HG02870 (cell line): ENCODE measurements around the gene DYNLT5.

ENCODE experiments used
- ATAC-seq: cut with Tn5 transposase; IDR thresholded peaks from one replicate; pipeline ENCODE4 v1.9.1; 2021; ENCODE audit warnings: mild to moderate bottlenecking, moderate library complexity; ENCODE audit not compliant: unreplicated experiment

DYNLT5 gene

GRCh38 chr1:66747501-66747900 is 4.8 kb upstream of the DYNLT5 start:
- ATAC-seq = no peak

DNA sequence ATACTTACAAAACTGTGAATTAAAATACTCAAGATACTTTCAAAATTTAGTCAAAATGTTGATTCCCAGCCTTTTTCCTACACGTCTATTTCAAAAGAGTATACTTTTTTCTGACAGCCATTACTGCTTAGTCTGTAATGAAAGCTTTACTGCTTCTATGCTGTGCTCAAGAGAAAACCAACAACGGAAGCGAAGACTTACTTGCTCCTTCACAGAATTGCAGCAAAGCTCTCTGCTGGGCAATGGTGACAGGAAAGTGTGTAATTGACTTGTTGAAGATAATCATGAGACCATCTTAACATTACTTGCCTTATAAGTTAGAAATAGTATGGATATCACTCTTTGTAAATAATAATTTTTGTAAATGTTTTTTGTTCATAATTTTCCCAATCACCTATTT is 1.7 kb upstream of the DYNLT5 start:
- ATAC-seq = no peak

DNA sequence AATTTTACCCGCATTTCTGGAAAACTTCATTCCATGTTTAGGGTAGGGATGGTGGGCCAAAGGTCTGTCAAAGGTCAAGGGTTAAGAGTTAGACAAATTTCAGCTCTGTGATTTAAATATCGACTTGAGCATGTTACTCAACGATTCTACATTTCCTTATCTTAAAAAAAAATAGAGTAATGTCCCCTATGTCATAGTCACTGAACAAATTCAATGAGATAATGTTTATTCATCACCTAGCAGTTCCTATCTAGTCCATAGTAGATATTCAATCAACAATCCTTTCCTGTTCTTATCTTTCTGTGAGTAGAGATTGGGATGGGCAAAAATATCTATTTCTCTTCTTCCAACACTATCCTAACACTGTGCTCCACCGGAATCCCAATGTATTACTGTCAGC is 1.1 kb upstream of the DYNLT5 start:
- ATAC-seq = no peak

GRCh38 chr1:66752671-66753371 is 562 bp downstream of the DYNLT5 start:
- ATAC-seq = no peak

GRCh38 chr1:66757722-66758240 is 5.5 kb downstream of the DYNLT5 start:
- ATAC-seq = no peak

DNA sequence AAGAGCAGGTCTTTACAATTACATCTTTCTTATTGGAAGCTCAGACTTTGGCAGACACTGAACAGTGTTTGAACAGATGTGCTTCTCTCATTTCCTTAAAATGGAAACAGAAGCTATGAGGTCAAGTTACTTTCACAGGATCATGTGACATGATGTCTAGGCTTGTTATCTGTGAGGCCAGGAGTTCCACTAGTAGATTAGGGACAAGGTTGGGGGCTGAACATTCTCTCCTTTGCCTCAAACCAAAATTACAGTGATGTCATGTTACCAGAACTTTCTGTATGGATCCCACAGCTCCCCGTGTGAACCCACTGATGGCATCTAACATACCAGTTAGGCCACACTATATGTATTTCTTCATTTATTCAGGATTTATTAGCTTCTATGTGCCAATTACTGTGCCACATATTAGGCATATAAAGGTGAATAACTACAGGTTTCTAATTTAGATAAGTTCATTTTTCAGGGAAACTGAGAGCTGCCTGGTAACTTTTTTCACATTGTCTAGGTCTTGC is 6.0 kb downstream of the DYNLT5 start:
- ATAC-seq = peak; percentile 99

DNA sequence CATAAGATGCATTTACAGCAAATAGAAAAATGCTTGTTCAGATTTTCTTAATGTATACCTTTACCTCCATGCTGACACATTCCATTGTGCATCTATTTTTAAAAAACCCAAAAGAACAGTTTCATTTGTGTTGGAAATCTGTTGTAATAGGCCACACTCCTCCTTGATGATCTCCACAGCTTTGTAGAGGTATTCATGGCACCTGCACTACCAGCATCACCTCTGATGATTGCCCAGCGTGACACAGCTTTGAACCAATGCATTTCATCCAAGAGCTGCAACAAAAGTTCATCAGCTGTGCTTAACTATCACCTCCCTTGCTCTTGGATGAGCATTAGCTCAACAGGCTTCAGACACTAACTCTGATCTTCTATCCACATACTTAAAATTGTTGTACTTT is 8.2 kb downstream of the DYNLT5 start:
- no peak for ATAC-seq

DNA sequence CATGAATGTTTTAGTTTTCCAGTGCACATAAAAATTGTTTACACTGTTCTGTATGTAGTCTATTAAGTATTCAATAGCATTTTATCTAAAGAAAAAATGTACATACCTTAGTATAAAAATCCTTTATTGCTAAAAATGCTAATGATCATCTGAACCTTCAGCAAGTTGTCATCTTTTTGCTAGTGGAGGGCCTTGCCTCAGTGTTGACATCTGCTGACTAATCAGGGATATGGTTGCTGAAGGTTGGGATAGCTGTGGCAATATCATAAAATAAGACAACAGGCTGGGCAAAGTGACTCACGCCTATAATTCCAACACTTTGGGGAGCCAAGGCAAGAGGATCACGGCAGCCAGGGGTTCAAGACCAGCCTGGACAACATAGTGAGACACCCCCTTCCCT is 9.0 kb downstream of the DYNLT5 start:
- no peak for ATAC-seq

GRCh38 chr1:66764994-66765578 is 12.8 kb downstream of the DYNLT5 start:
- ATAC-seq = peak; percentile 62

- no peak for ATAC-seq
These were observed 15.4 kb downstream of the DYNLT5 start for GRCh38 chr1:66767626-66768025.

DNA sequence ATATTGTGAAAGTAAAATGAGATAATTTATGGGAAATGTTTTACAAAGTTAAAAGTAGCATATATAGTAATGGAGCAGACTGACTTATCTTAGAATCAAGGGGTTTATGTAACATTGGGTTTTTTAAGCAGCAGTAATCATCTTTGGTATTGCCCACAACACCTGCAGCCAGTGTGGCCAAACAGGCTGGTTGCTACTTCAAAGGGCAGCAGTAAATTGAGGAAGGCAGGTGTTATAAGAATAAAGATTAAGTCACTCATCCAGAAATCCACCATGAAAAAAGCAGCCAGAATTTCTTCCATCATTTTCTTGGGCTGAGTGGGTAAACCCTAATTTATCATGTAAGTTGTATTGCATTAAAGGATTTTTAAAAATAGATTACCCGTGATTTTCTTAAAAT is 16.7 kb downstream of the DYNLT5 start:
- ATAC-seq = no peak

DNA sequence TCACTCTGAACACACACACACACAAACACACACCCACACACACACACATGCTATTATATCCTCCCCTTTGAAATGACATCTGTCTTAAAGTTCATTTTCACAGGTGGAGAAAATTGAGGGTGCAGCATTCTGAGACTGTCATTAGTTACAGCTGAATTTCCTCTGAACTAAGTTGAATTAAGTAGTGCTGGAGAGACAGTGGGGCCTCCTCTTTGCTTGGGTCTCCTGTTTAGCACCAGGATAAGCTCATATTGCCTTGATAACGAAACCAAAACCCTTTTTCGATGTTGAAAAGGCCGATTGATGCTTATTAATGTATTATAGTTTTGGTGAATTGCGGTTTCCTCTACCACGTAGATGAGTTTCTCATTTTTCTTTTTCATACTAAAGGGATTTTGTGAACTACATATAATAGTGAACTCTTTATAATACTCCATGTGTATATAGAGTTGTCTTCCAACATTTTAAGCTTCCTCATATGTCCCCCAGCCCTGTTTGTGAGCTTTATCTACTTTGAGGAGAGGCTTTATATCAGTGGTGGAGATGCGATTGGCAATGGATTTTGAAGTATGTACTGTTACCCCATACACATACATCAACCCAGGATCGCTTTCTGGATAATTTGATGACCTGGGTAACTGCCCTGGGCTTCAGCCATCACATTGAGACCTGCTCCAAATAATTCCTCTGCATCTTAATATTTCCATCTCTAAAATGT is 17.4 kb downstream of the DYNLT5 start:
- ATAC-seq = no peak

DNA sequence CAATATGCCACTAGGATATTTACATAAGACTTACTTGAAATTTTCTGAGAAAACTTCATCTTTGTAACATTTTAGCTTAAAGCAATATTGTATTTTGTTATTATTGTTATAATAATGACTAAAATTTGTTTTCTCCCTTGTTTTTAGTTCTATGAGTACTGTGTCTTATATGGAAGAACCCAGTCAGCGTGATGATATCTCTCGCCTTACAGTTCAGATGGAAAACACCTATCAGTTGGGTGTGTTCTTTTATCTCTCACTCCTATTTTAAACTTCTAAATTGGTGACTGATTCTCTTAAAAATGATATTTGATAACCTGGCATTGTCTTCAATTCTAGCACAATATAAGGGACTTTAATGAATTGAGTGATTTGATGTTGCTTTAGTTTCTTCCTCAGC is 18.0 kb downstream of the DYNLT5 start:
- no peak for ATAC-seq

DNA sequence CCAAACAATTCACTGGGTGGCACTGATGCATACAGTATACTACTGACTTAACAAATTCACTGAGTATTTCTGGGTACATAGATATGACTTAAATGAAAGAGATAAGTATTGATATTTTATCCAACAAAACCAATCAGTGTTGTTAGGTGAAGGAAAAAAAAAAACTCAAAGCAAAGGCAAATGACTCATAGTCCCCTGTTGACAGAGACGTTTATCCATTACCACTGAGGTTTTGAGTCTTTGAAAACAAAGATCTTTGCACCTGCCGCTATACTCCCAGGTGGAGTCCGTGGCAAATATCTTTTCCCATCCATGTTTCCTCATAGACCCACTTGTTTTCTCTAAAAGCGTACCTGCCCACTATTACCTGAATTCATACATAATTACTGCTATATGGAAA is 18.4 kb downstream of the DYNLT5 start:
- ATAC-seq = no peak

GRCh38 chr1:66773227-66773626 is 21.0 kb downstream of the DYNLT5 start:
- no peak for ATAC-seq

DNA sequence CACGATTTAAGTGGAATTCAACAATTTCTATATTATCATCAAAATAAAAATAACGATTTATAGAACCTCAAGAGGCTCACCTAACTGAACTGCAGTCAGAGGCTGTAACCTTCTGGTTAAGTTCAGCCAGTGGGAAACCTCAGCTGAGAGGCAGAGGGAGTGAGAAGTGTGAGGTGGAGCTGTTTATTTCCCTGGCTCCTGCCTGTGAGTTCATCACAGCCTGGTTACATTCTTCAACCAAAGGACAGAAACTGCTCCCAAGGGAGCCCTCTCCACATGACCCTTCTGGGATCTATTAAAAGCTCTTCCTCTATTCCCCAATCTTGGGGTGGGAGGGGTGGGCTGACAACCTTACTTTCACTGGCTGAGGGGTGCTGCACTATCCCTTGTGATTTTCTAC is 22.2 kb downstream of the DYNLT5 start:
- no peak for ATAC-seq

GRCh38 chr1:66775646-66776045 is 23.4 kb downstream of the DYNLT5 start:
- ATAC-seq = no peak

- ATAC-seq = no peak
These were observed 25.6 kb downstream of the DYNLT5 start for GRCh38 chr1:66777831-66778230.

- ATAC-seq = no peak
These were observed 26.0 kb downstream of the DYNLT5 start for GRCh38 chr1:66778266-66778665.

DNA sequence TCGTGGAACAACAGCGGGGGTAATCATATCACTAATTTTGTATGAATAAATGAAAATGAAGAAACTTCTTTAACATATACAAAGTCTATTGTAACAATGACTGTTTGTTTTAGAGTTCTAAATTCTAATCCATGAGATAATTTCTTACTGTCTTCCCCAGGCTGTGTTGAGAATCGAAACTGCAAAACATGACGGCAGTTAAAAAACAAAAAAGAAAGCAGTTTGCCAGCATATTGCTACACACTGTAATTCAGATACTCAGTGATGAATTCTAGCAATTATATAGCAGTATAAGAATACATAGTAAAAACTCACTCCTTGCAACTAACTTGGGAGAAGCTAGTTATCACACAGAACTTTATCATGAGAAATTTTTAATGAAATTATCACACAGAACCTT is 26.7 kb downstream of the DYNLT5 start:
- ATAC-seq = no peak

DNA sequence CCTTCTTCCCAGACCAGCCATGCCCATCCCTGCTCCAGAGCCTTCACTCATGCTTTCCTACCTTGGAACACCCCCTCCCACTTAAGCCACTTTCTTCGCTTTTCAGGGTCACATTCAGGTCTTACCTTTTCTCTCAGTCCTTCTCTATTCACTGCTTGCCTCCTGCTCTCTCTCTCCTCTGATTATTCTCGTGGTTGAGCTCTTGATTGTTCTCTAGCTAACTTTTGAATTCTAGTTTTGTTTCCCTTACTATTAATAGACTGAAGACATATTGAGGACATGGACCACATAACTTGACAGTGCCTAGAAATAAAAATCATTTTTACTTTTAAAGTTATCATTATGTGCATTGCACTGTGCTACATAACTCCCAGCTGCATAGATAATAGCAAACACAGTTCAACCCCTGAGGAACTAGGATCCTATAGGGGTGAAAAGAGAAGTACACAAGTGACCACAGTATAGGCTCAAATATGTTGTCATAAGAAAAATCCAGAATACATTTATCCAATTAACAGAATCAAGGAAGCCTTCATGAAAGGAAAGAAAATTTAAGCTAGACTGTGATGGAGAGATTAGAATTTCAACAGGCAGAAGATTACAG is 27.3 kb downstream of the DYNLT5 start:
- no peak for ATAC-seq
